SU-DHL-6 (cell line): ENCODE measurements around the gene WDR54.

ENCODE experiments used
- H2AFZ ChIP-seq: fragments of 200-600 bp; sonication (generic); 2 replicates; pipeline ENCODE4 v1.6.1; 2014; ENCODE audit warnings: low read depth, mild to moderate bottlenecking, moderate library complexity, mixed read lengths, antibody characterized with exemption, low read length; ENCODE audit not compliant: severe bottlenecking
- H3F3A ChIP-seq: fragments of 200-600 bp; shearing (Covaris generic); 2 replicates; pipeline ENCODE4 v1.6.0; 2016; ENCODE audit warnings: antibody characterized with exemption, mild to moderate bottlenecking; ENCODE audit not compliant: insufficient read depth
- H3K27ac ChIP-seq: fragments of 200-600 bp; sonication (generic); 2 replicates; pipeline ENCODE4 v1.5.1; 2016; ENCODE audit warnings: low read depth, mild to moderate bottlenecking, low read length, moderate library complexity, mixed read lengths
- H3K27me3 ChIP-seq: fragments of 200-600 bp; sonication (generic), shearing (Covaris generic); 2 replicates; pipeline ENCODE4 v1.6.0; 2014; ENCODE audit warnings: mild to moderate bottlenecking, low read length
- H3K36me3 ChIP-seq: fragments of 200-600 bp; sonication (generic); 2 replicates; pipeline ENCODE4 v1.6.1; 2014; ENCODE audit warnings: mild to moderate bottlenecking, low read length, mixed read lengths
- H3K4me2 ChIP-seq: fragments of 300-600, 200-600 bp; shearing (Covaris generic), sonication (generic); 2 replicates; pipeline ENCODE4 v1.6.0; 2014; ENCODE audit warnings: low read length, low read depth, mild to moderate bottlenecking; ENCODE audit not compliant: poor library complexity, severe bottlenecking
- H3K4me3 ChIP-seq: fragments of 200-600 bp; sonication (generic); 2 replicates; pipeline ENCODE4 v1.5.1; 2014; ENCODE audit warnings: antibody characterized with exemption, low read length, mild to moderate bottlenecking, mixed read lengths; ENCODE audit not compliant: insufficient read depth, poor library complexity, severe bottlenecking
- H3K79me2 ChIP-seq: fragments of 200-600 bp; sonication (generic); 2 replicates; pipeline ENCODE4 v1.6.1; 2014; ENCODE audit warnings: mild to moderate bottlenecking, low read length, moderate library complexity; ENCODE audit not compliant: insufficient read depth
- H3K9ac ChIP-seq: fragments of 200-600 bp; sonication (generic); 2 replicates; pipeline ENCODE4 v1.7.0; 2014; ENCODE audit warnings: mild to moderate bottlenecking, low read length
- H3K9me2 ChIP-seq: fragments of 200-600 bp; sonication (generic); replicated peaks from 2 replicates; pipeline ENCODE4 v1.6.1; 2014; ENCODE audit warnings: low read length; ENCODE audit not compliant: insufficient read depth
- H3K9me3 ChIP-seq: fragments of 200-600 bp; sonication (generic); 2 replicates; pipeline ENCODE4 v1.6.1; 2014; ENCODE audit warnings: low read length, mixed read lengths; ENCODE audit not compliant: insufficient read depth
- H4K20me1 ChIP-seq: fragments of 200-600 bp; sonication (generic); 2 replicates; pipeline ENCODE4 v1.6.1; 2014; ENCODE audit warnings: low read depth, mild to moderate bottlenecking, antibody characterized with exemption, low read length, moderate library complexity, mixed read lengths
- EZH2phosphoT487 ChIP-seq: fragments of 200-600 bp; sonication (generic), shearing (Covaris generic); conservative IDR thresholded peaks from 2 replicates; pipeline ENCODE4 v1.6.1; 2018; ENCODE audit warnings: mild to moderate bottlenecking, antibody characterized with exemption, low read length, moderate library complexity, mixed read lengths
- TF ChIP-seq, protein P1 (sequence below): fragments of 200-600 bp; sonication (generic); IDR thresholded peaks from one replicate; pipeline ENCODE4 v1.5.1; 2017; ENCODE audit warnings: antibody characterized with exemption, mild to moderate bottlenecking, low read length, moderate library complexity; ENCODE audit not compliant: insufficient read depth, poor library complexity, severe bottlenecking

Gene WDR54

GRCh38 chr2:74415762-74416395 lies 5.7 kb upstream of the WDR54 start:
- Histone ChIP-seq H3K9me2 (no peaks in the 10 kb centered on the region), H3K9me3 (no peaks in the 10 kb centered on the region), H3K9ac (no peak overlapping the region), H3K4me3 (no peak overlapping the region), H4K20me1 (no peaks in the 10 kb centered on the region), H3F3A (no peaks in the 10 kb centered on the region; the same call in 1 of the 2 replicates), H3K27ac (no peak overlapping the region), H3K27me3 (no peaks in the 10 kb centered on the region), H3K4me2 (no peak overlapping the region), H3K36me3 (no peaks in the 10 kb centered on the region), H2AFZ (no peak overlapping the region), H3K79me2 (no peaks in the 10 kb centered on the region)
- TF ChIP-seq, protein P1, sequence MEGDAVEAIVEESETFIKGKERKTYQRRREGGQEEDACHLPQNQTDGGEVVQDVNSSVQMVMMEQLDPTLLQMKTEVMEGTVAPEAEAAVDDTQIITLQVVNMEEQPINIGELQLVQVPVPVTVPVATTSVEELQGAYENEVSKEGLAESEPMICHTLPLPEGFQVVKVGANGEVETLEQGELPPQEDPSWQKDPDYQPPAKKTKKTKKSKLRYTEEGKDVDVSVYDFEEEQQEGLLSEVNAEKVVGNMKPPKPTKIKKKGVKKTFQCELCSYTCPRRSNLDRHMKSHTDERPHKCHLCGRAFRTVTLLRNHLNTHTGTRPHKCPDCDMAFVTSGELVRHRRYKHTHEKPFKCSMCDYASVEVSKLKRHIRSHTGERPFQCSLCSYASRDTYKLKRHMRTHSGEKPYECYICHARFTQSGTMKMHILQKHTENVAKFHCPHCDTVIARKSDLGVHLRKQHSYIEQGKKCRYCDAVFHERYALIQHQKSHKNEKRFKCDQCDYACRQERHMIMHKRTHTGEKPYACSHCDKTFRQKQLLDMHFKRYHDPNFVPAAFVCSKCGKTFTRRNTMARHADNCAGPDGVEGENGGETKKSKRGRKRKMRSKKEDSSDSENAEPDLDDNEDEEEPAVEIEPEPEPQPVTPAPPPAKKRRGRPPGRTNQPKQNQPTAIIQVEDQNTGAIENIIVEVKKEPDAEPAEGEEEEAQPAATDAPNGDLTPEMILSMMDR = no peak
- TF ChIP-seq EZH2phosphoT487 = no peak

GRCh38 chr2:74416778-74417177 lies 4.8 kb upstream of the WDR54 start:
- Histone ChIP-seq H3K36me3 (no peaks in the 10 kb centered on the region), H3K79me2 (no peaks in the 10 kb centered on the region), H3K4me2 (no peak overlapping the region), H3F3A (no peaks in the 10 kb centered on the region; the same call in 1 of the 2 replicates), H2AFZ (no peak overlapping the region), H3K27ac (no peak overlapping the region), H4K20me1 (no peaks in the 10 kb centered on the region), H3K9me2 (no peaks in the 10 kb centered on the region), H3K9me3 (no peaks in the 10 kb centered on the region), H3K4me3 (no peak overlapping the region), H3K9ac (no peak overlapping the region), H3K27me3 (no peaks in the 10 kb centered on the region)
- TF ChIP-seq, protein P1 = no peak
- no peak for TF ChIP-seq EZH2phosphoT487

GRCh38 chr2:74417197-74417596 lies 4.3 kb upstream of the WDR54 start:
- TF ChIP-seq, protein P1 = no peak
- TF ChIP-seq EZH2phosphoT487 = no peak
- H3F3A ChIP-seq = no peaks in the 10 kb centered on the region; the same call in 1 of the 2 replicates
- no peak overlapping the region for H2AFZ ChIP-seq
- no peaks in the 10 kb centered on the region for H3K36me3 ChIP-seq
- no peaks in the 10 kb centered on the region for H3K27me3 ChIP-seq
- H3K4me2 ChIP-seq = no peak overlapping the region
- no peak overlapping the region for H3K27ac ChIP-seq
- H3K9ac ChIP-seq = no peak overlapping the region
- no peak overlapping the region for H3K4me3 ChIP-seq
- H4K20me1 ChIP-seq = no peaks in the 10 kb centered on the region
- no peaks in the 10 kb centered on the region for H3K9me2 ChIP-seq
- no peaks in the 10 kb centered on the region for H3K9me3 ChIP-seq
- no peaks in the 10 kb centered on the region for H3K79me2 ChIP-seq
